ENCODE measurements around the gene PFKL.

Gene PFKL

DNA sequence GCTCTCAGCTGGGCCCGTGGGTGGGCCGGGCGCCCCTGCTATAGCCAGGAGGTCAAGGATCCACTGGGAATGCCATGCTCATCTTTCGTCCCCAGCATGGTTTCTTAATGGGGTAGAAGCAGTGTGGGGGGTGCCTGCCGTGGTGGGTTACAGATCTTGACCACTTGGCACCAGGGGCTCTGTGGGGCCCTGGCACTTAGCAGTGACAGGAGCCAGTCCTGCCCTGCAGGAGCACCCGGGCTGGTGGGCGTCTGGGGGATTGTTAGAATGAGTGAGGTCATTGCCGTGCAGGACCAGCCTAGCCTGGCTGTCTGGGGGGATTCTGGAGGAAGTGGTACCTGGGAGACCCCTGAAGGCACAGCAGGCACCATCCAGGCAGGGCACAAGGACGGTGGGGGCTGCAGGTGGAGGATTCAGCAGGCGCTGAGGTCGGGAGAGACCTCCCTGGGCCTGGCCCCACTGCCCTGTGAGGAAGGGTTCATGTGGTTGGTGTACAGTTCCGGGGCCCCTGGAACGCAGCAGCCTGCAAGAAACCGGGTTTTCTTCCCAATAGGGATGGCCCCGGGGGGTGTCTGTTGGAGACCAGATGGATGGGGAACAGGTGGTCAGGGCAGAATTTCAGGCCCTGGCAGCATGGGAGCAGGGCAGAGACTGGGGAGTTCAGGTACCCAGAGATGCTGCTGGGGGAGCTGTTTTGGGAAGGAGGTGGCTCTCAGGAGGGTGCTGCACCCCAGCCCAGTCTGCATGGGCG, 9.4 kb upstream of the PFKL start:
- Histone ChIP-seq H3K4me1 (ENCODE audit: control insufficient read depth, insufficient read depth, low read length, poor library complexity, severe bottlenecking) (no peaks in the 10 kb centered on the region), H3K4me3 (ENCODE audit: extremely low read depth, insufficient read depth, low read length, poor library complexity, severe bottlenecking) (no peak overlapping the region), H3K27ac (ENCODE audit: low read depth, low read length, severe bottlenecking) (no peak overlapping the region), H3K36me3 (ENCODE audit: control insufficient read depth, insufficient read depth, low read length) (no peaks in the 10 kb centered on the region), H3K9me3 (ENCODE audit: control insufficient read depth, low read length) (no peaks in the 10 kb centered on the region)
- 84 to 89% methylated on average over 13 to 16 of the region's 16 CpGs for WGBS, 2 experiments (ENCODE audit: insufficient coverage in 2 of 2)

DNA sequence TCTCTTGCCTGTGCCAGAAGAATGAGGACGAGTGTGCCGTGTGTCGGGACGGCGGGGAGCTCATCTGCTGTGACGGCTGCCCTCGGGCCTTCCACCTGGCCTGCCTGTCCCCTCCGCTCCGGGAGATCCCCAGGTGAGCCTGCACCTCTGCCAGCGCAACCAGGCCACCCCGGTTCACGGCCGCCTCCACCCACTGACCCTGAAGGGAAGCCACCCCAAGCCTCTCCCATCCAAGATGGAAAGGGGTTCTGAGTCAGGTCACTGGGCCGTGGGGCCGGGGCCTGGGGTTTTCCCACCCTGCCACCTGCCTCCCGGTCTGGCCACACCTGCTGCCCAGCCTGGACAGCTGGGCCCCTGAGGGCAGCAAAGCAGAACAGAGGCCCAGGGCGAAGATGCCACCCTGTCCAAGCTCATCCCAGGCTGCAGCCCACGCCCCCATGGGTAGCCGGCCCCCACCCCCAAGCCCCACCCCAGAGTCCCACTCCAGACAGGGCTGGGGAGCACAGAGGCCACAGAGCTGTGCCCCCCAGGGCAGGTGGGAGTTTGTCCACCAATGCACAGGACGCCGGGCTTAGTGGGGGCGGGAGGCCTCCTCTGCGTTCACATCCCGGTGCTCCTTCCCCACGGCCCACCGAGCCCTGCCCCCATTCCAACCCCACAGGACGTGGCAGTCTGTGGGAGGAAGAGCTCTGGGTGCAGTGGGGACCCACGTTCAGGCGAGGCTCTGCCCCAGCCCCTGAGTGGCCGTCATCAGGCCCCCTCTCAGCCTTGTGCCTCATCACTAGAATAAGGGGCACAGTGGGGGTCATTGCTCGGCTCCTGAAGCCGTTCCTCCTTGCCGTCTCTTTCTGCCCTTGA, 8.5 kb upstream of the PFKL start:
- Histone ChIP-seq H3K36me3 (ENCODE audit: control insufficient read depth, insufficient read depth, low read length) (no peaks in the 10 kb centered on the region), H3K9me3 (ENCODE audit: control insufficient read depth, low read length) (no peaks in the 10 kb centered on the region), H3K27ac (ENCODE audit: low read depth, low read length, severe bottlenecking) (no peak overlapping the region), H3K4me1 (ENCODE audit: control insufficient read depth, insufficient read depth, low read length, poor library complexity, severe bottlenecking) (no peaks in the 10 kb centered on the region), H3K4me3 (ENCODE audit: extremely low read depth, insufficient read depth, low read length, poor library complexity, severe bottlenecking) (no peak overlapping the region)
- WGBS, 2 experiments (ENCODE audit: insufficient coverage in 2 of 2) = 86 to 88% methylated on average over 19 to 26 of the region's 33 CpGs

DNA sequence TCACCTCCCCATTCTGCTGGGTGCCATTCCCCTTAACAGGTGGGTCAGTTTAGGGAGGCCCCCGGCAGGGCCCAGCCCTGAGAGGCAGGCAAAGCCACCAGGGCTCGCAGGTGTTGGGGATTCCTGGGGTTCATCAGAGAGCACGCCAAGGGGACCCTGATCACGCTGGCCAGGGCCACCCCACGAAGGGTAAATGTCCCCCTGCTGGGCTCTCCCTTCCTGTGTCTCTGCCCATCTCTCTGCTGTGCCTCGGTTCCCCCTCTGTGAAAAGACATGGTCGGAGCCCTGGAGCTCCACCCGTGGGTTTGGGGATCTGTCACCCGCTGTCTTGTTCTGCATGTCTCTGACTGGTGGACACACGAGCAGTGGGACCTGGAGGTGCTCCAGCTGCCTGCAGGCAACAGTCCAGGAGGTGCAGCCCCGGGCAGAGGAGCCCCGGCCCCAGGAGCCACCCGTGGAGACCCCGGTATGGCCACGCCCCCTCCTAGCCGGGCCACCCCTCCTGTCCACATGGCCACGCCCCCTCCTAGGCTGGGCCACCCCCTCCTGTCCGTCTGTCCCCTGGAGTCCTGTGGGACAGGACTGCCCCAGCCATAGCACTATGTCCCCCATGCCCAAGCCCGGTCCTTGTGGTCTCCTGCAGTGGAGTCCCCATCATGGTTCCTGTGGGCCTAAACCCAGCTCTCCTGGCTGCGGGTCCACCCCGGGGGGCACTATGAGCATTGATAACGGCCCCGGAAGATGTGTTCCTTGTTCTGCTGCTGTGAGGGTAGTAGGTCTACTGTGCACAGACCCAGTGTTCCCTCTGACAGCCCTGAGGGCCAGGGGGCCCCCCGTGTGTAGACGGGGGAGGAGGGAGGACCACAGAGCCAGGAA, 7.7 kb upstream of the PFKL start:
- Histone ChIP-seq H3K4me1 (ENCODE audit: control insufficient read depth, insufficient read depth, low read length, poor library complexity, severe bottlenecking) (no peaks in the 10 kb centered on the region), H3K27ac (ENCODE audit: low read depth, low read length, severe bottlenecking) (no peak overlapping the region), H3K36me3 (ENCODE audit: control insufficient read depth, insufficient read depth, low read length) (no peaks in the 10 kb centered on the region), H3K4me3 (ENCODE audit: extremely low read depth, insufficient read depth, low read length, poor library complexity, severe bottlenecking) (no peak overlapping the region), H3K9me3 (ENCODE audit: control insufficient read depth, low read length) (no peaks in the 10 kb centered on the region)
- WGBS, 2 experiments (ENCODE audit: insufficient coverage in 2 of 2) = 73 to 85% methylated on average over 15 to 22 of the region's 25 CpGs

DNA sequence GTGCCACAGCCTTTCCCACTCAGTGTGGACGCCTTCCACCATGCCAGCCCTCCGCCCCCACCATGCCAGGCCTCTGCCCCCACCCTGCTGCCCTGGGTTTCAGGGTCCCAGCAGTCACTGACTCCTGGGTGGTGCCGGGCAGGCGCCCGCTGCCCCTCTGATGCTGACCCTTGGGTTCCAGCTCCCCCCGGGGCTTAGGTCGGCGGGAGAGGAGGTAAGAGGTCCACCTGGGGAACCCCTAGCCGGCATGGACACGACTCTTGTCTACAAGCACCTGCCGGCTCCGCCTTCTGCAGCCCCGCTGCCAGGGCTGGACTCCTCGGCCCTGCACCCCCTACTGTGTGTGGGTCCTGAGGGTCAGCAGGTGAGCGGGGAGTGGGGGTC, 7.0 kb upstream of the PFKL start:
- H3K9me3 ChIP-seq (ENCODE audit: control insufficient read depth, low read length) = no peaks in the 10 kb centered on the region
- no peaks in the 10 kb centered on the region for H3K4me1 ChIP-seq (ENCODE audit: control insufficient read depth, insufficient read depth, low read length, poor library complexity, severe bottlenecking)
- H3K4me3 ChIP-seq (ENCODE audit: extremely low read depth, insufficient read depth, low read length, poor library complexity, severe bottlenecking) = no peak overlapping the region
- H3K27ac ChIP-seq (ENCODE audit: low read depth, low read length, severe bottlenecking) = no peak overlapping the region
- H3K36me3 ChIP-seq (ENCODE audit: control insufficient read depth, insufficient read depth, low read length) = no peaks in the 10 kb centered on the region
- WGBS, 2 experiments (ENCODE audit: insufficient coverage in 2 of 2) = 87 to 94% methylated on average over 11 to 12 of the region's 15 CpGs

DNA sequence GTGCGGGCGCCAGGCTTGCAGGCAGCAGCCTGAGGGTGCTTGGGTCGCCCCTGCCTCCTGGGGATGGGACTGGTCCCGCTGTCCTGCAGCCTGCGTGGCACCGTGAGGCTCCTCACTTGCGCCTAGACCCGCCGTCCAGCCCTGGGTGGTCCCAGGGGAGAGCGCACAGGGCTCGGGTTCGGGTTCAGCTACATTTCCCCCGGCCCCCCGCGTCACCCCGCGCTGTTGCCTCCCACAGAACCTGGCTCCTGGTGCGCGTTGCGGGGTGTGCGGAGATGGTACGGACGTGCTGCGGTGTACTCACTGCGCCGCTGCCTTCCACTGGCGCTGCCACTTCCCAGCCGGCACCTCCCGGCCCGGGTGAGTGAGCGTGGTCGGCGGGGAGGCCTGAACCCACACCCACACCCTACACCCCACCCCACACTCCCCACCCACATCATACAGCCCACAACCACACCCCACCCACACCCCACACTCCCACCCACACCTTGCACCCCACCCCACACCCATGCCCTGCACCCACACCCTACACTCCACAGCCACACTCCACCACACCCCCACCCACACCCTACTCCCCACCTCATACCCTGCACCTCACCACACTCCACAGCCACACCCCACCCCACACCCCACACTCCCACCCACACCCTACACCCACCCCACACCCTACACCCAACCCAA, 6.2 kb upstream of the PFKL start:
- Histone ChIP-seq H3K4me1 (ENCODE audit: control insufficient read depth, insufficient read depth, low read length, poor library complexity, severe bottlenecking) (no peaks in the 10 kb centered on the region), H3K36me3 (ENCODE audit: control insufficient read depth, insufficient read depth, low read length) (no peaks in the 10 kb centered on the region), H3K9me3 (ENCODE audit: control insufficient read depth, low read length) (no peaks in the 10 kb centered on the region), H3K4me3 (ENCODE audit: extremely low read depth, insufficient read depth, low read length, poor library complexity, severe bottlenecking) (no peak overlapping the region), H3K27ac (ENCODE audit: low read depth, low read length, severe bottlenecking) (no peak overlapping the region)
- WGBS, 2 experiments (ENCODE audit: insufficient coverage in 2 of 2) = 91 to 92% methylated on average over 30 to 33 of the region's 33 CpGs

DNA sequence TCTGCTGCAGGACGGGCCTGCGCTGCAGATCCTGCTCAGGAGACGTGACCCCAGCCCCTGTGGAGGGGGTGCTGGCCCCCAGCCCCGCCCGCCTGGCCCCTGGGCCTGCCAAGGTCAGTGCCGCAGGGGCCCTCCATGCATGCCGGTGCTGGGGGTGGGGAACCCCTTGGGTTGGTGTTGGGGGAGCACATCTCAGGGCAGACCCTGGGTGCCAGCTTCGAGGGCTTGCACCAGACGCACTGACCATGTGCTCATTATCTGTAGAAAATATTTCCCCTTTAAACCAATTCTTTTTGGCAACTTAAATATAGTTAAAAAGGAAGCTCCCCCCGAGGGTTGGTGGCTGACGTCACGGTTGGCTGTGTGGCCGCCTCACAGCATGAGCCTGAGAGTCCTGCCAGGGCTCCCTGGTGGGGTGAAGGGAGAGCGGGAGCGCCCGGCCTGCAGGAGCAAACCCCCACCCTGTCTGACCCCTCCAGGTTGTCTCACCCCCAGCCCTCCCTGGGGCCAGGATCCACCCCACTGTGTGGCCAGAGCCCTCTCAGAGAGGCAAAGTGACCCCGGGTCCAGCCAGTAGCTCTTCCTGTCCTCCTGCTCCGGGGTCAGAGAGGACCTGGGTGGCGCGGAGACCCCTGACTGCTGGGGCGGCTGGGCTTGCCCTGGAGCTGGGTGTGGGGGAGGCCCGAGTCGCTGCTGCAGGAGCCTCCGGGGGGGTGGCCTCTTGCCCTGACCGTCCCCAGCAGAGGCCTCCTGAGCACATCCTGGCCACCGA, 5.3 kb upstream of the PFKL start:
- H3K36me3 ChIP-seq (ENCODE audit: control insufficient read depth, insufficient read depth, low read length) = no peaks in the 10 kb centered on the region
- H3K27ac ChIP-seq (ENCODE audit: low read depth, low read length, severe bottlenecking) = no peak overlapping the region
- H3K4me3 ChIP-seq (ENCODE audit: extremely low read depth, insufficient read depth, low read length, poor library complexity, severe bottlenecking) = no peak overlapping the region
- 71 to 82% methylated on average over 11 to 12 of the region's 26 CpGs for WGBS, 2 experiments (ENCODE audit: insufficient coverage in 2 of 2)
- H3K4me1 ChIP-seq (ENCODE audit: control insufficient read depth, insufficient read depth, low read length, poor library complexity, severe bottlenecking) = no peaks in the 10 kb centered on the region
- H3K9me3 ChIP-seq (ENCODE audit: control insufficient read depth, low read length) = no peaks in the 10 kb centered on the region

DNA sequence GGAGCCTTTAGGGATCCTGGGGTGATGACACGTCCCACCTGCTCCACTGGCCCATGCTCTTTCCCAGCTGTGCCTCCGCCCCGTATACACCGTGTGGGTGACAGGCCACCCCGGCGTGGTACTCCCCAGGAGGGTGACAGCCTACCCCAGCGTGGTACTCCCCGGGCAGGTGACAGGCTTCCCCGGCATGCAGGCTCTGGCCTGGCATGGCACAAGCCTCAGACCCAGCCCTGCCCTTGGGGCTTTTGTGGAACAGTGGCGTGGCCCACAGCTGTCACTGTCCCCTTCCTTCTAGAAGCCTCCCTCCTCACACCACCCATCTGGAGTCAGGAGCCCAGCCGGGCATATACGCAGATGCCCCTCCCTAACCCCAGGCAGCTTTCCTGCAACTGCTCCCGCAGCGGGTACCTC, 4.7 kb upstream of the PFKL start:
- no peak overlapping the region for H3K4me3 ChIP-seq (ENCODE audit: extremely low read depth, insufficient read depth, low read length, poor library complexity, severe bottlenecking)
- no peaks in the 10 kb centered on the region for H3K4me1 ChIP-seq (ENCODE audit: control insufficient read depth, insufficient read depth, low read length, poor library complexity, severe bottlenecking)
- no peaks in the 10 kb centered on the region for H3K36me3 ChIP-seq (ENCODE audit: control insufficient read depth, insufficient read depth, low read length)
- H3K9me3 ChIP-seq (ENCODE audit: control insufficient read depth, low read length) = no peaks in the 10 kb centered on the region
- no peak overlapping the region for H3K27ac ChIP-seq (ENCODE audit: low read depth, low read length, severe bottlenecking)
- WGBS, 2 experiments (ENCODE audit: insufficient coverage in 2 of 2) = 83 to 87% methylated on average over 3 to 14 of the region's 14 CpGs

DNA sequence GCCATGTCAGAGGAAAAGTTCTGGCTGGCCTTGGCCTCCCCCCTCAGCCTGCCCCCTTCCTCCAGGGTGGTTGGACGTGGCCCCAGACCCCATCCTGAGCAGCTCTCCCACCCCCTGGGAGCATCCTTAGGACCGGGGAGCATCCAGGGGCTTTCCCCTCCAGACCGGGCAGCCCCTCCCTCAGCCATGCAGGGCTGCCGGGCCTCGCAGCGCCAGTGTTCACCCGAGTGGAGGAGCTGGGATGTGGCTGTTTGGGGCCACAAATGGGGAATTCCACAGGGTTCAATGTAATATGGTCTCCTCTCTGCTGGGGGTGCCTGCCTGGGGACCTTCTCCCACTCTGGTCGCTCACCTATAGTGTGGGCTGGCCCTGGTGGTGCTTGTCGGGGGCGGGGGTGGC, 4.2 kb upstream of the PFKL start:
- Histone ChIP-seq H3K4me3 (ENCODE audit: extremely low read depth, insufficient read depth, low read length, poor library complexity, severe bottlenecking) (no peak overlapping the region), H3K4me1 (ENCODE audit: control insufficient read depth, insufficient read depth, low read length, poor library complexity, severe bottlenecking) (no peaks in the 10 kb centered on the region), H3K27ac (ENCODE audit: low read depth, low read length, severe bottlenecking) (no peak overlapping the region), H3K9me3 (ENCODE audit: control insufficient read depth, low read length) (no peaks in the 10 kb centered on the region), H3K36me3 (ENCODE audit: control insufficient read depth, insufficient read depth, low read length) (no peaks in the 10 kb centered on the region)
- WGBS, 2 experiments (ENCODE audit: insufficient coverage in 2 of 2) = 85 to 88% methylated on average over 6 to 8 of the region's 10 CpGs

DNA sequence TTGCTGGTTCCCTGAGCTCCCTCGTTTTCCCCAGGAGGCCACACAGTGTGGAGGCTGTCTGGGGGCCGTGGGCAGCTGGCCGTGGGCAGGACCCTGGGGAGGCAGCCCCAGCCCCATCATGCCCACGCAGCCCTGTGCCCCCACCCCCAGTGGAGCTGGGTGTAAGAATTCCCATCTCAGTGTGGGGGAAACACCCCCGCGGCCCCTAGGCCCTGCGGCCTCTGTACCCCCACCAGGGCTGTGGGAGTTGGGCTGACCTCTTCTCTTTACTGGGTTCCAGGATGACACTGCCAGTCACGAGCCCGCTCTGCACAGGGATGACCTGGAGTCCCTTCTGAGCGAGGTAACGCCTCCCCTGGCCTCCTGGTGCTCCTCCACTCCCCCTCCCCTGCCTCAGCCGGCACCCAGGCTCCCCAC, 3.7 kb upstream of the PFKL start:
- H3K27ac ChIP-seq (ENCODE audit: low read depth, low read length, severe bottlenecking) = no peak overlapping the region
- WGBS, 2 experiments (ENCODE audit: insufficient coverage in 2 of 2) = 83 to 88% methylated on average over 8 to 9 of the region's 12 CpGs
- peaks cover under 1% of the 10 kb centered on the region for H3K4me1 ChIP-seq (ENCODE audit: control insufficient read depth, insufficient read depth, low read length, poor library complexity, severe bottlenecking)
- no peaks in the 10 kb centered on the region for H3K9me3 ChIP-seq (ENCODE audit: control insufficient read depth, low read length)
- no peak overlapping the region for H3K4me3 ChIP-seq (ENCODE audit: extremely low read depth, insufficient read depth, low read length, poor library complexity, severe bottlenecking)
- H3K36me3 ChIP-seq (ENCODE audit: control insufficient read depth, insufficient read depth, low read length) = no peaks in the 10 kb centered on the region
